D721Med (cell line): ENCODE data around the gene PHLPP1.

ENCODE experiments used
- DNase-seq: peaks from one replicate; pipeline ENCODE4 v3.0.0; 2011; ENCODE audit warnings: low spot score; ENCODE audit not compliant: insufficient read length
- FAIRE-seq: peaks from 2 replicates; lab custom pipeline; 2011; peaks lifted over from hg19 to GRCh38; lab: Jason Lieb, UNC
- TF ChIP-seq, protein P1 (sequence below): IDR thresholded peaks from 2 replicates; pipeline ENCODE4 v1.5.1; 2012; ENCODE audit warnings: mild to moderate bottlenecking, control low read depth; ENCODE audit not compliant: insufficient read depth; ENCODE audit errors: missing control alignments

PHLPP1 gene

GRCh38 chr18:62999921-63000320 is 284.6 kb downstream of the PHLPP1 start:
- DNase-seq (no peak), FAIRE-seq (peak; percentile 80)
- TF ChIP-seq, protein P1, sequence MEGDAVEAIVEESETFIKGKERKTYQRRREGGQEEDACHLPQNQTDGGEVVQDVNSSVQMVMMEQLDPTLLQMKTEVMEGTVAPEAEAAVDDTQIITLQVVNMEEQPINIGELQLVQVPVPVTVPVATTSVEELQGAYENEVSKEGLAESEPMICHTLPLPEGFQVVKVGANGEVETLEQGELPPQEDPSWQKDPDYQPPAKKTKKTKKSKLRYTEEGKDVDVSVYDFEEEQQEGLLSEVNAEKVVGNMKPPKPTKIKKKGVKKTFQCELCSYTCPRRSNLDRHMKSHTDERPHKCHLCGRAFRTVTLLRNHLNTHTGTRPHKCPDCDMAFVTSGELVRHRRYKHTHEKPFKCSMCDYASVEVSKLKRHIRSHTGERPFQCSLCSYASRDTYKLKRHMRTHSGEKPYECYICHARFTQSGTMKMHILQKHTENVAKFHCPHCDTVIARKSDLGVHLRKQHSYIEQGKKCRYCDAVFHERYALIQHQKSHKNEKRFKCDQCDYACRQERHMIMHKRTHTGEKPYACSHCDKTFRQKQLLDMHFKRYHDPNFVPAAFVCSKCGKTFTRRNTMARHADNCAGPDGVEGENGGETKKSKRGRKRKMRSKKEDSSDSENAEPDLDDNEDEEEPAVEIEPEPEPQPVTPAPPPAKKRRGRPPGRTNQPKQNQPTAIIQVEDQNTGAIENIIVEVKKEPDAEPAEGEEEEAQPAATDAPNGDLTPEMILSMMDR: no peak

DNA sequence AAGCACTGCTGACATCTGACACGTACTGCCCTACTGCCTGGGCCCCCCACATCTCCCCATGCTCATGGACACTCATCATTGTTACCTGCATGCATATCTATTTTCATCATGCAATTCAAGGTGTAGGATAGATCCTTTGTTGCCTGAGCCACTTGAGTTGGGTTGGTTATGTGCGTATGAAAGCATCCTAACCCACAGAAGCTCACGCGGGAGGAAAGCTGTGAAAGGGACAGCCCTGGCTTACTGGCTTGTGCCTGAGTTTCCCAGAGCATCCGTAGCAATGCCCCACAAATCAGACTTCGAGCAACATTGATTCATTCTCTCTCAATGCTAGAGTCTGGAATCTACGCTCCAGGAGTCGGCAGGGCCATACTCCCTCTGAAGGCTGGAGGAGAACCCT is 285.5 kb downstream of the PHLPP1 start:
- TF ChIP-seq, protein P1: no peak
- no peak for FAIRE-seq
- DNase-seq: no peak

GRCh38 chr18:63001861-63002260 is 286.5 kb downstream of the PHLPP1 start:
- DNase-seq: no peak
- no peak for FAIRE-seq
- TF ChIP-seq, protein P1: no peak

DNA sequence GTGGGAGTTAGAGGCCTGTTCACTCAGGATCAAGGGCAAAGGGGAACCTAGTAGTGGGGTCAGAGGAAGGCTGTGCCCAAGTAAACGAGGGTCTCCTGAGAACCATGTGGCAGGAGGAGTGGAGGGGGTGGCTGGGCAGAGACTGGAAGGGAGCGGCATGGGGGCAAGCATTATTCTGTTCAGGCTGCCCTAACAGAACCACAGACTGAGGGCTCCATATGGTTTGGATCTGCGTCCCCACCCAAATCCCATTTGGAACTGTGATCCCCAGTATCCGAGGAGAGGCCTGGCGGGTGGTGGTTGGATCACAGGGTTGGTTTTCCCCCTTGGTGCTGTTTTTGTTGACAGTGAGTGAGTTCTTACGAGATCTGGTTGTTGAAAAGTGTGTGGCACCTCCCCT is 287.0 kb downstream of the PHLPP1 start:
- DNase-seq (no peak), FAIRE-seq (no peak)
- TF ChIP-seq, protein P1: no peak

- TF ChIP-seq, protein P1: no peak
- DNase-seq (no peak), FAIRE-seq (no peak)
These were observed 287.6 kb downstream of the PHLPP1 start for GRCh38 chr18:63002803-63003445.

- no peak for DNase-seq
- FAIRE-seq: no peak
- TF ChIP-seq, protein P1: no peak
These were observed 288.6 kb downstream of the PHLPP1 start for GRCh38 chr18:63003899-63004298.

DNA sequence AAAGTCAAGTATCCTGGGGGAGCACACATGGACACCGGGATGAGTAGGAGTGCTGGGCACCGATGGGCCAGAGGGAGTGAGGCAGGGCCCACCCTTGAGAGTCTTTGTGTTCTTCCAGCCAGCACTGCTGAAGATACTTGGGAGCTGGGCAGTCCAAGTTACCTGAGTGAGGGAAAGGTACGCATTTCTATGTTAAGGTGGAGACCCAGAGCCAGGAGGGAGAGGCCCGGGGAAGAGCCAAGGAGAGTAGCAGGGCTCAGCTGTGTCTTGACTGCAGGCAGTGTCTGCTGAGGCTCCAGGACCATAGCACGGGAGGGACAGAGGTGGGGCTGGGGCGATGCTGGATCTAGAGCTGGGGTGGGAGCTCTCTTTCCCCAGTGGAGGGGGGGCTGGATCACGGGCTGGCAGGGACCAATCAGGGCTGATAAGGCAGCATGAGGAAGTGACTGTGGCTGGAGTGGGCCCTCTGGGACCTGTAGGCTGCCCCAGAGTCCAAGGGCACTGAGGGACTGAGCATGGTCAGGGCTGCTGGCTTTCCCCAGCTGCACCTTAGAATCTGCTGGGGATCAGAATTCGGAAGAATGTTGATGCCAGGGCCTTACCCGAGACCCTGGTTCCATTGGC is 289.2 kb downstream of the PHLPP1 start:
- FAIRE-seq (no peak), DNase-seq (no peak)
- TF ChIP-seq, protein P1: no peak
